ENCODE results near the gene GMIP.

DNA sequence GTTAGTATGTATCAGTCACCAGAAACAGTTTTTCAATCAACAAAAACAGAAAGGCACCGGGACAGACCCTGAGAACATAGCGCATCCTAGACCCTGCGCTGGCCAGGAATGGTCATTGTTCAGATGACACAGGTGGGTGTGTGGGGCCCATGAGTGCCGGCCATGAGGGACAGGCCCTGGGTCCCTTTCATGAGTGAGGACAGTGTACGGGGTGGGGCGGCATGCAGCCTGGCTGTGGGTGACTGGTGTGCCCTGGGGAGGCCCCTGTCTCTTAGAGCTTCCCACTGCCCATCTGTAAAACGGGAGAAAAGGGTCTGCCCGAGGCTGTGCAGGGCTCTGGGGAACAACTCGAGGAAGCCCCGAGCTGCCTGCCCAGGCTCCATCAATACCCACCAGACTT, 50.8 kb downstream of the GMIP start:
- no peak for TF ChIP-seq CEBPB (IDR thresholded peaks at IDR 0.05; ENCODE audit: low read depth, low read length)
- TF ChIP-seq, protein P1, sequence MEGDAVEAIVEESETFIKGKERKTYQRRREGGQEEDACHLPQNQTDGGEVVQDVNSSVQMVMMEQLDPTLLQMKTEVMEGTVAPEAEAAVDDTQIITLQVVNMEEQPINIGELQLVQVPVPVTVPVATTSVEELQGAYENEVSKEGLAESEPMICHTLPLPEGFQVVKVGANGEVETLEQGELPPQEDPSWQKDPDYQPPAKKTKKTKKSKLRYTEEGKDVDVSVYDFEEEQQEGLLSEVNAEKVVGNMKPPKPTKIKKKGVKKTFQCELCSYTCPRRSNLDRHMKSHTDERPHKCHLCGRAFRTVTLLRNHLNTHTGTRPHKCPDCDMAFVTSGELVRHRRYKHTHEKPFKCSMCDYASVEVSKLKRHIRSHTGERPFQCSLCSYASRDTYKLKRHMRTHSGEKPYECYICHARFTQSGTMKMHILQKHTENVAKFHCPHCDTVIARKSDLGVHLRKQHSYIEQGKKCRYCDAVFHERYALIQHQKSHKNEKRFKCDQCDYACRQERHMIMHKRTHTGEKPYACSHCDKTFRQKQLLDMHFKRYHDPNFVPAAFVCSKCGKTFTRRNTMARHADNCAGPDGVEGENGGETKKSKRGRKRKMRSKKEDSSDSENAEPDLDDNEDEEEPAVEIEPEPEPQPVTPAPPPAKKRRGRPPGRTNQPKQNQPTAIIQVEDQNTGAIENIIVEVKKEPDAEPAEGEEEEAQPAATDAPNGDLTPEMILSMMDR (conservative IDR thresholded peaks at IDR 0.05; ENCODE audit: low read depth, low read length), result no peak
- TF ChIP-seq MAZ (IDR thresholded peaks at IDR 0.05; ENCODE audit: borderline replicate concordance, low read depth, low read length), result no peak
- TF ChIP-seq RAD21 (IDR thresholded peaks at IDR 0.05; ENCODE audit: low read length), result no peak
- no peak for TF ChIP-seq POLR2A (IDR thresholded peaks at IDR 0.05; ENCODE audit: low read depth, low read length)
- no peak for TF ChIP-seq SMC3 (IDR thresholded peaks at IDR 0.05; ENCODE audit: low read depth, low read length)
- no peak for TF ChIP-seq RFX5 (IDR thresholded peaks at IDR 0.05; ENCODE audit: low read depth, low read length)
- no peak for TF ChIP-seq MAFK (IDR thresholded peaks at IDR 0.05; ENCODE audit: low read depth, low read length)
- TF ChIP-seq, protein P2, sequence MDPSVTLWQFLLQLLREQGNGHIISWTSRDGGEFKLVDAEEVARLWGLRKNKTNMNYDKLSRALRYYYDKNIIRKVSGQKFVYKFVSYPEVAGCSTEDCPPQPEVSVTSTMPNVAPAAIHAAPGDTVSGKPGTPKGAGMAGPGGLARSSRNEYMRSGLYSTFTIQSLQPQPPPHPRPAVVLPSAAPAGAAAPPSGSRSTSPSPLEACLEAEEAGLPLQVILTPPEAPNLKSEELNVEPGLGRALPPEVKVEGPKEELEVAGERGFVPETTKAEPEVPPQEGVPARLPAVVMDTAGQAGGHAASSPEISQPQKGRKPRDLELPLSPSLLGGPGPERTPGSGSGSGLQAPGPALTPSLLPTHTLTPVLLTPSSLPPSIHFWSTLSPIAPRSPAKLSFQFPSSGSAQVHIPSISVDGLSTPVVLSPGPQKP (IDR thresholded peaks at IDR 0.05; ENCODE audit: borderline replicate concordance, low read depth, low read length), result no peak
